Activated effector memory CD4-positive, alpha-beta T cell treated with Interleukin-2 at 50 U/mL for 16 hours (primary cell): ENCODE measurements around the gene CHST9.

Source experiments
- DNase-seq: peaks from one replicate; pipeline ENCODE4 v3.0.0-alpha.2; 2020

Gene CHST9

GRCh38 chr18:27081701-27082100, 103.4 kb downstream of the CHST9 start:
- no peak for DNase-seq

GRCh38 chr18:27075828-27076227, 109.3 kb downstream of the CHST9 start:
- no peak for DNase-seq

GRCh38 chr18:27073404-27073830, 111.7 kb downstream of the CHST9 start:
- no peak for DNase-seq

- DNase-seq, result no peak
Observed at GRCh38 chr18:27064673-27065072, 120.4 kb downstream of the CHST9 start.

- no peak for DNase-seq
Observed at GRCh38 chr18:27062802-27063201, 122.3 kb downstream of the CHST9 start.

GRCh38 chr18:27061488-27062095, 123.5 kb downstream of the CHST9 start:
- DNase-seq, result no peak

GRCh38 chr18:27057519-27058234, 127.4 kb downstream of the CHST9 start:
- no peak for DNase-seq

GRCh38 chr18:27054926-27055325, 130.2 kb downstream of the CHST9 start:
- no peak for DNase-seq

GRCh38 chr18:27049969-27050368, 135.1 kb downstream of the CHST9 start:
- no peak for DNase-seq

- DNase-seq, result no peak
Observed at GRCh38 chr18:27045342-27045741, 139.8 kb downstream of the CHST9 start.

- DNase-seq, result no peak
Observed at GRCh38 chr18:27042177-27042576, 142.9 kb downstream of the CHST9 start.

- no peak for DNase-seq
Observed at GRCh38 chr18:27040796-27041195, 144.3 kb downstream of the CHST9 start.

GRCh38 chr18:27033722-27034121, 151.4 kb downstream of the CHST9 start:
- DNase-seq, result no peak

GRCh38 chr18:27030421-27030820, 154.7 kb downstream of the CHST9 start:
- no peak for DNase-seq

GRCh38 chr18:27022477-27022876, 162.6 kb downstream of the CHST9 start:
- no peak for DNase-seq

GRCh38 chr18:27017901-27018500, 167.1 kb downstream of the CHST9 start:
- DNase-seq, result no peak

- DNase-seq, result no peak
Observed at GRCh38 chr18:27014841-27015240, 170.3 kb downstream of the CHST9 start.

- DNase-seq, result no peak
Observed at GRCh38 chr18:27010784-27011183, 174.3 kb downstream of the CHST9 start.

- DNase-seq, result no peak
Observed at GRCh38 chr18:27009293-27009692, 175.8 kb downstream of the CHST9 start.

GRCh38 chr18:27008575-27008974, 176.5 kb downstream of the CHST9 start:
- DNase-seq, result no peak

- DNase-seq, result no peak
Observed at GRCh38 chr18:27007880-27008279, 177.2 kb downstream of the CHST9 start.

- no peak for DNase-seq
Observed at GRCh38 chr18:27005589-27005988, 179.5 kb downstream of the CHST9 start.

- no peak for DNase-seq
Observed at GRCh38 chr18:27004056-27004829, 180.9 kb downstream of the CHST9 start.

- DNase-seq, result no peak
Observed at GRCh38 chr18:26999797-27000196, 185.3 kb downstream of the CHST9 start.
